Upper lobe of left lung (tissue), 6 donors: Measurements from ENCODE around the gene ATP6V1F. TPM values are rescaled to one million over a fixed set of nuclear protein-coding genes. Genes with fewer than 3 reads are reported as not detected.

Experiments used
- ATAC-seq, 2 donors: fragments of 200-7000 bp; cut with Tn5 transposase; one replicate each; pipeline ENCODE4 v1.9.1; 2022; ENCODE audit warnings: mild to moderate bottlenecking in 2 of 2, moderate library complexity in 2 of 2; ENCODE audit not compliant: low FRiP score in 2 of 2
- DNase-seq, 2 donors: peaks; one replicate each; pipeline ENCODE4 v3.0.0-alpha.2; 2019 to 2020
- H3K27ac ChIP-seq, 4 donors: fragments of 200-600 bp; sonication (generic); one replicate each; pipeline ENCODE4 v1.5.1; 2016 to 2019
- H3K27me3 ChIP-seq, 4 donors: fragments of 200-600 bp; sonication (generic); one replicate each; pipeline ENCODE4 v1.5.1; 2017 to 2019
- H3K36me3 ChIP-seq, 4 donors: fragments of 200-600 bp; sonication (generic); one replicate each; pipeline ENCODE4 v1.5.1; 2016 to 2019
- H3K4me1 ChIP-seq, 4 donors: fragments of 200-600 bp; sonication (generic); one replicate each; pipeline ENCODE4 v1.5.1; 2018 to 2019
- H3K4me3 ChIP-seq, 4 donors: fragments of 200-600 bp; sonication (generic); one replicate each; pipeline ENCODE4 v1.5.1; 2017 to 2019; ENCODE audit warnings: mild to moderate bottlenecking in 2 of 4, moderate library complexity in 1 of 4
- H3K9me3 ChIP-seq, 4 donors: fragments of 200-600 bp; sonication (generic); one replicate each; pipeline ENCODE4 v1.5.1; 2018 to 2019
- EP300 ChIP-seq, 4 donors: sonication (generic); formaldehyde crosslinking; IDR thresholded peaks; one replicate each; pipeline ENCODE4 v1.5.1; 2017; ENCODE audit warnings: antibody characterized with exemption in 4 of 4, control low read depth in 2 of 4
- POLR2A ChIP-seq, 4 donors: fragments of 450-650 bp; IDR thresholded peaks; one replicate each; pipeline ENCODE4 v1.5.1; 2016 to 2017; ENCODE audit warnings: antibody characterized with exemption in 4 of 4, mild to moderate bottlenecking in 2 of 4
- POLR2AphosphoS5 ChIP-seq, 2 donors: sonication (generic); formaldehyde crosslinking; IDR thresholded peaks; one replicate each; pipeline ENCODE4 v1.5.1; 2017; ENCODE audit warnings: antibody characterized with exemption in 2 of 2
- whole genome bisulfite sequencing, 2 donors: methylation state at CpG; one replicate each; pipeline ENCODE4 v1.1.5; 2017 to 2018; 5-methylcytosine and 5-hydroxymethylcytosine counted together
- total RNA-seq, 6 donors: library from RNA; depleted of rRNA in 4 of 6; stranded (reverse); fragments of >200 nt in 4 of 6; gene quantifications; one replicate each; pipeline versions ENCODE4 v1.1.0 to v1.2.1, GENCODE V29; 2016 to 2021
- TF ChIP-seq, protein P1 (sequence below), 6 experiments: fragments of 450-650 bp in 4 of 6; fragments of 200-600 bp in 2 of 6; sonication (generic) in 2 of 6; IDR thresholded peaks; one replicate each; pipeline ENCODE4 v1.5.1; 2016 to 2019; ENCODE audit warnings: antibody characterized with exemption in 6 of 6
- donor health status: DM: no; HTN: no; CAD: no; lungs with moderate emphysema.
- donor health status: DM: no; HTN: yes; CAD: no; lungs with severe emphysema.

The ATP6V1F gene, protein sequence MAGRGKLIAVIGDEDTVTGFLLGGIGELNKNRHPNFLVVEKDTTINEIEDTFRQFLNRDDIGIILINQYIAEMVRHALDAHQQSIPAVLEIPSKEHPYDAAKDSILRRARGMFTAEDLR
- total RNA-seq: 100 to 1,000 TPM in 5 of 6 donors, 10 to 100 TPM in 1; 99.8 to 224 (median 156) TPM

- 1% methylated on average over 39 to 65 of the region's 65 CpGs for WGBS, 2 donors
- ATAC-seq (peak; percentile 95), DNase-seq (peak; percentile 97)
- TF ChIP-seq POLR2AphosphoS5 (IDR thresholded peaks at IDR 0.05) (peak; percentile 53 to 89), POLR2A (IDR thresholded peaks at IDR 0.05) (peak in 3 of 4 donors; percentile 60 to 89 (median 85)), EP300 (IDR thresholded peaks at IDR 0.05) (peak in 1 of 4 donors; percentile 68)
- TF ChIP-seq, protein P1, sequence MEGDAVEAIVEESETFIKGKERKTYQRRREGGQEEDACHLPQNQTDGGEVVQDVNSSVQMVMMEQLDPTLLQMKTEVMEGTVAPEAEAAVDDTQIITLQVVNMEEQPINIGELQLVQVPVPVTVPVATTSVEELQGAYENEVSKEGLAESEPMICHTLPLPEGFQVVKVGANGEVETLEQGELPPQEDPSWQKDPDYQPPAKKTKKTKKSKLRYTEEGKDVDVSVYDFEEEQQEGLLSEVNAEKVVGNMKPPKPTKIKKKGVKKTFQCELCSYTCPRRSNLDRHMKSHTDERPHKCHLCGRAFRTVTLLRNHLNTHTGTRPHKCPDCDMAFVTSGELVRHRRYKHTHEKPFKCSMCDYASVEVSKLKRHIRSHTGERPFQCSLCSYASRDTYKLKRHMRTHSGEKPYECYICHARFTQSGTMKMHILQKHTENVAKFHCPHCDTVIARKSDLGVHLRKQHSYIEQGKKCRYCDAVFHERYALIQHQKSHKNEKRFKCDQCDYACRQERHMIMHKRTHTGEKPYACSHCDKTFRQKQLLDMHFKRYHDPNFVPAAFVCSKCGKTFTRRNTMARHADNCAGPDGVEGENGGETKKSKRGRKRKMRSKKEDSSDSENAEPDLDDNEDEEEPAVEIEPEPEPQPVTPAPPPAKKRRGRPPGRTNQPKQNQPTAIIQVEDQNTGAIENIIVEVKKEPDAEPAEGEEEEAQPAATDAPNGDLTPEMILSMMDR (IDR thresholded peaks at IDR 0.05): peak in 4 of 6 experiments; percentile 16 to 47 (median 28)
- H3K27me3 ChIP-seq: no peaks in the 10 kb centered on the region
- H3K4me1 ChIP-seq: peaks cover 14 to 26% (median 17%) of the 10 kb centered on the region in 4 donors
- H3K4me3 ChIP-seq: peak within 1 kb of the TSS; percentile 63 to 87 (median 80)
- H3K9me3 ChIP-seq: no peaks in the 10 kb centered on the region
- peak within 1 kb of the TSS; percentile 71 to 94 (median 82) for H3K27ac ChIP-seq
- H3K36me3 ChIP-seq: peaks cover 0 to 19% (median 16%) of the 10 kb centered on the region in 4 donors
Observed at GRCh38 chr7:128862571-128863432, at the start of gene ATP6V1F. TSS of gene ATP6V1F (plus strand) at chr7:128862856. CDS start at chr7:128862905, 49 bp downstream.

DNA sequence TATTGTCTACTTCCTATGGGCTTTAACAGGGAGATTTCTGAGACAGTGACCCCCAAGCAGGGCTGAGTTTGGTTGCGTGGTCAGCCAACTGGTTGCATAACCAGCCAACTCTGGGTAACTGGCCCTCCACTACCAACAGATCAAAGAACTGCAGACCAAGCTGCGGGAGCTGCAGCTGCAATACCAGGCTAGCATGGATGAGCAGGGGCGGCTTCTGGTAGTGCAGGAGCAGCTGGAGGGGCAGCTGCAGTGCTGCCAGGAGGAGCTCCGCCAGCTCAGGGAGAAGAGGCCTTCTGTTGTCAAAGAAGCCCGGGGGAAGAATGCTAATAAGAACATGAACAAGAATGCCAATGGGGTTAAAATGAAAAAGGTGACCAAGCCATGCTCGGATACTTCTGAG, 48.2 kb upstream of the ATP6V1F start:
- Histone ChIP-seq H3K9me3 (no peaks in the 10 kb centered on the region), H3K27me3 (no peaks in the 10 kb centered on the region), H3K27ac (no peak overlapping the region), H3K4me3 (no peak overlapping the region), H3K36me3 (no peaks in the 10 kb centered on the region), H3K4me1 (peaks cover 0 to 5% (median 0%) of the 10 kb centered on the region in 4 donors)
- ATAC-seq (no peak), DNase-seq (no peak)
- TF ChIP-seq EP300 (IDR thresholded peaks at IDR 0.05) (no peak), POLR2AphosphoS5 (IDR thresholded peaks at IDR 0.05) (no peak), POLR2A (IDR thresholded peaks at IDR 0.05) (no peak)
- TF ChIP-seq, protein P1 (IDR thresholded peaks at IDR 0.05): no peak
- WGBS, 2 donors: 79 to 90% methylated on average over 5 to 6 of the region's 6 CpGs

DNA sequence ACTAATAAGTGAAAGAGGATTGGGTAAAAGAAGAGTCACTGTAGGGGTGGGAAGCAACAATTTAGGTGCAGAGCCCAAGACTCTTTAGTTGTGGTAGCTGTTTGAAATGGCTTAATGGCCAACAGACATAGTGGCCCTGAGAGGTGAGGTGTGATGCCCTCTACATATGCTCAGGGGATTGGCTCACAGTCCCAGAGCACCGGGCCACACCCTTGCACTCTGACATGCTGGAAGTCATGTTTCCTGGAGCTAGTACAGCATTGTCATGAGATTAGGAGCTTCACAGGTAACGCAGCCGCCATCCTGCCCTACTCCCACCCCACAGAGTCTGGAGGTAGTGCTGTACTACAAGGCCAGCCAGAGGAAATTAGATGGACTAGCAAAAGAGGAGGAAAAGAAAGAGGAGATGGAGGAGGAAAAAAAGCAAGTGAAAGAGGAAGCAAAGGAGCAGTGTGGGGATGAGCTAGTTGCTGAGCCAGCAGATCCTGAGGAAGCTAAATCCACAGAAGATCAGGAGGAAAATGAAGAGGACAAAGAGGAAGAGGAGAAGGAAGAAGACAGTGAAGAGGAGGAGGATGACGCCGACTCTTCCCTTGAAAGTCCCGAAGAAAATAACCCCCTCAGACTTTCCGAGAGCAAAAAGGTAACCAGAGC, 47.2 kb upstream of the ATP6V1F start:
- Histone ChIP-seq H3K4me3 (no peak overlapping the region), H3K9me3 (no peaks in the 10 kb centered on the region), H3K4me1 (peaks cover 0 to 5% (median 0%) of the 10 kb centered on the region in 4 donors), H3K27me3 (no peaks in the 10 kb centered on the region), H3K27ac (no peak overlapping the region), H3K36me3 (no peaks in the 10 kb centered on the region)
- DNase-seq (no peak), ATAC-seq (peak in 1 of 2 donors; percentile 43)
- TF ChIP-seq POLR2A (IDR thresholded peaks at IDR 0.05) (no peak), POLR2AphosphoS5 (IDR thresholded peaks at IDR 0.05) (no peak), EP300 (IDR thresholded peaks at IDR 0.05) (no peak)
- TF ChIP-seq, protein P1 (IDR thresholded peaks at IDR 0.05): no peak
- WGBS, 2 donors: 80 to 82% methylated on average over 7 of the region's 7 CpGs

GRCh38 chr7:128818694-128819093, 44.0 kb upstream of the ATP6V1F start:
- TF ChIP-seq POLR2A (IDR thresholded peaks at IDR 0.05) (no peak), POLR2AphosphoS5 (IDR thresholded peaks at IDR 0.05) (no peak), EP300 (IDR thresholded peaks at IDR 0.05) (no peak)
- TF ChIP-seq, protein P1 (IDR thresholded peaks at IDR 0.05): no peak
- no peak overlapping the region for H3K4me3 ChIP-seq
- no peaks in the 10 kb centered on the region for H3K36me3 ChIP-seq
- H3K4me1 ChIP-seq: no peaks in the 10 kb centered on the region
- no peak for DNase-seq
- no peaks in the 10 kb centered on the region for H3K27me3 ChIP-seq
- H3K27ac ChIP-seq: no peak overlapping the region
- H3K9me3 ChIP-seq: no peaks in the 10 kb centered on the region
- ATAC-seq: no peak
- 67 to 80% methylated on average over 3 of the region's 3 CpGs for WGBS, 2 donors
